C4-2B (cell line): Measurements from ENCODE around the gene PDE8B.

Experiments used
- ZFX ChIP-seq: fragments of 450-650 bp; IDR thresholded peaks from 2 replicates; pipeline ENCODE4 v1.6.1; 2017
- TF ChIP-seq, protein P1 (sequence below): fragments of 450-650 bp; conservative IDR thresholded peaks from 2 replicates; pipeline ENCODE4 v1.5.1; 2017; ENCODE audit warnings: mild to moderate bottlenecking

GRCh38 chr5:77249475-77249874 is 39.0 kb downstream of the PDE8B start:
- TF ChIP-seq, protein P1, sequence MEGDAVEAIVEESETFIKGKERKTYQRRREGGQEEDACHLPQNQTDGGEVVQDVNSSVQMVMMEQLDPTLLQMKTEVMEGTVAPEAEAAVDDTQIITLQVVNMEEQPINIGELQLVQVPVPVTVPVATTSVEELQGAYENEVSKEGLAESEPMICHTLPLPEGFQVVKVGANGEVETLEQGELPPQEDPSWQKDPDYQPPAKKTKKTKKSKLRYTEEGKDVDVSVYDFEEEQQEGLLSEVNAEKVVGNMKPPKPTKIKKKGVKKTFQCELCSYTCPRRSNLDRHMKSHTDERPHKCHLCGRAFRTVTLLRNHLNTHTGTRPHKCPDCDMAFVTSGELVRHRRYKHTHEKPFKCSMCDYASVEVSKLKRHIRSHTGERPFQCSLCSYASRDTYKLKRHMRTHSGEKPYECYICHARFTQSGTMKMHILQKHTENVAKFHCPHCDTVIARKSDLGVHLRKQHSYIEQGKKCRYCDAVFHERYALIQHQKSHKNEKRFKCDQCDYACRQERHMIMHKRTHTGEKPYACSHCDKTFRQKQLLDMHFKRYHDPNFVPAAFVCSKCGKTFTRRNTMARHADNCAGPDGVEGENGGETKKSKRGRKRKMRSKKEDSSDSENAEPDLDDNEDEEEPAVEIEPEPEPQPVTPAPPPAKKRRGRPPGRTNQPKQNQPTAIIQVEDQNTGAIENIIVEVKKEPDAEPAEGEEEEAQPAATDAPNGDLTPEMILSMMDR = no peak
- TF ChIP-seq ZFX = no peak
